Mesodermal cell (in vitro differentiated cells): Measurements from ENCODE around the gene PGS1.

Experiments
- H3K27ac ChIP-seq: 2 replicates; pipeline ENCODE4 v1.7.0; 2013; ENCODE audit warnings: mild to moderate bottlenecking, low read depth, low read length, moderate library complexity; ENCODE audit not compliant: severe bottlenecking
- H3K36me3 ChIP-seq: 2 replicates; pipeline ENCODE4 v1.7.1; 2013; ENCODE audit warnings: mild to moderate bottlenecking, low read length, moderate library complexity; ENCODE audit not compliant: control insufficient read depth, insufficient read depth
- H3K4me1 ChIP-seq: one replicate; pipeline ENCODE4 v1.7.1; 2013; ENCODE audit warnings: mild to moderate bottlenecking, low read length; ENCODE audit not compliant: insufficient read depth, control insufficient read depth, poor library complexity, severe bottlenecking
- H3K4me3 ChIP-seq: 2 replicates; pipeline ENCODE4 v1.7.0; 2013; ENCODE audit warnings: low read length, control low read depth, mild to moderate bottlenecking; ENCODE audit not compliant: insufficient read depth, poor library complexity, severe bottlenecking; ENCODE audit errors: extremely low read depth
- H3K9me3 ChIP-seq: 2 replicates; pipeline ENCODE4 v1.7.1; 2013; ENCODE audit warnings: mild to moderate bottlenecking, low read length, moderate library complexity; ENCODE audit not compliant: control insufficient read depth
- WGBS, 2 experiments: methylation state at CpG; one replicate each; pipeline ENCODE4 v1.1.5; 2013; ENCODE audit warnings: missing lambda C conversion rate in 2 of 2; ENCODE audit not compliant: insufficient coverage in 2 of 2; 5-methylcytosine and 5-hydroxymethylcytosine counted together

The PGS1 gene

GRCh38 chr17:78365561-78366108 lies 12.8 kb upstream of the PGS1 start:
- 9 to 12% methylated on average over 7 to 9 of the region's 16 CpGs for WGBS, 2 experiments
- Histone ChIP-seq H3K36me3 (no peaks in the 10 kb centered on the region), H3K4me3 (no peak overlapping the region), H3K27ac (peak overlapping the region; percentile 94), H3K4me1 (peaks cover 46% of the 10 kb centered on the region), H3K9me3 (no peaks in the 10 kb centered on the region)

GRCh38 chr17:78366109-78366848 lies 12.2 kb upstream of the PGS1 start:
- 62 to 74% methylated on average over 14 to 16 of the region's 18 CpGs for WGBS, 2 experiments
- Histone ChIP-seq H3K4me1 (peaks cover 43% of the 10 kb centered on the region), H3K9me3 (no peaks in the 10 kb centered on the region), H3K27ac (peak overlapping the region; percentile 94), H3K36me3 (no peaks in the 10 kb centered on the region), H3K4me3 (no peak overlapping the region)

- H3K27ac ChIP-seq, result no peak overlapping the region
- 82 to 93% methylated on average over 2 to 4 of the region's 5 CpGs for WGBS, 2 experiments
- H3K36me3 ChIP-seq, result no peaks in the 10 kb centered on the region
- H3K9me3 ChIP-seq, result no peaks in the 10 kb centered on the region
- H3K4me3 ChIP-seq, result no peak overlapping the region
- H3K4me1 ChIP-seq, result peaks cover 46% of the 10 kb centered on the region
Measured at GRCh38 chr17:78367193-78367592, 11.3 kb upstream of the PGS1 start.

- Histone ChIP-seq H3K4me3 (no peak overlapping the region), H3K27ac (no peak overlapping the region), H3K4me1 (peaks cover 57% of the 10 kb centered on the region), H3K9me3 (no peaks in the 10 kb centered on the region), H3K36me3 (no peaks in the 10 kb centered on the region)
- WGBS, 2 experiments, result 98 to 100% methylated on average over 4 of the region's 6 CpGs
Measured at GRCh38 chr17:78368348-78368747, 10.1 kb upstream of the PGS1 start.

- Histone ChIP-seq H3K36me3 (no peaks in the 10 kb centered on the region), H3K4me3 (no peak overlapping the region), H3K27ac (peak overlapping the region; percentile 82), H3K9me3 (no peaks in the 10 kb centered on the region), H3K4me1 (peaks cover 61% of the 10 kb centered on the region)
- WGBS, 2 experiments, result 93 to 95% methylated on average over 5 of the region's 8 CpGs
Measured at GRCh38 chr17:78368854-78369495, 9.5 kb upstream of the PGS1 start.

GRCh38 chr17:78369791-78370381 lies 8.6 kb upstream of the PGS1 start:
- Histone ChIP-seq H3K27ac (peak overlapping the region; percentile 82), H3K9me3 (no peaks in the 10 kb centered on the region), H3K4me3 (no peak overlapping the region), H3K4me1 (peaks cover 61% of the 10 kb centered on the region), H3K36me3 (no peaks in the 10 kb centered on the region)
- WGBS, 2 experiments, result 53 to 55% methylated on average over 11 to 13 of the region's 13 CpGs

- H3K9me3 ChIP-seq, result no peaks in the 10 kb centered on the region
- WGBS, 2 experiments, result 95 to 100% methylated on average over 5 of the region's 7 CpGs
- H3K4me3 ChIP-seq, result no peak overlapping the region
- H3K27ac ChIP-seq, result peak overlapping the region; percentile 82
- H3K36me3 ChIP-seq, result no peaks in the 10 kb centered on the region
- peaks cover 62% of the 10 kb centered on the region for H3K4me1 ChIP-seq
Measured at GRCh38 chr17:78371056-78371455, 7.4 kb upstream of the PGS1 start.

GRCh38 chr17:78372841-78373240 lies 5.6 kb upstream of the PGS1 start:
- H3K4me1 ChIP-seq, result peaks cover 49% of the 10 kb centered on the region
- H3K4me3 ChIP-seq, result no peak overlapping the region
- H3K27ac ChIP-seq, result peak overlapping the region; percentile 80
- no peaks in the 10 kb centered on the region for H3K9me3 ChIP-seq
- H3K36me3 ChIP-seq, result no peaks in the 10 kb centered on the region
- whole genome bisulfite sequencing, 2 experiments, result 73 to 89% methylated on average over 5 of the region's 5 CpGs

GRCh38 chr17:78374189-78374588 lies 4.3 kb upstream of the PGS1 start:
- Histone ChIP-seq H3K9me3 (no peaks in the 10 kb centered on the region), H3K27ac (peak overlapping the region; percentile 95), H3K4me3 (no peak overlapping the region), H3K4me1 (peaks cover 55% of the 10 kb centered on the region), H3K36me3 (no peaks in the 10 kb centered on the region)
- WGBS, 2 experiments, result 48 to 51% methylated on average over 4 to 5 of the region's 6 CpGs

- no peaks in the 10 kb centered on the region for H3K36me3 ChIP-seq
- no peak overlapping the region for H3K4me3 ChIP-seq
- peak overlapping the region; percentile 95 for H3K27ac ChIP-seq
- peaks cover 52% of the 10 kb centered on the region for H3K4me1 ChIP-seq
- H3K9me3 ChIP-seq, result no peaks in the 10 kb centered on the region
- WGBS, 2 experiments, result 7 to 37% methylated on average over 3 to 7 of the region's 14 CpGs
Measured at GRCh38 chr17:78374631-78375274, 3.7 kb upstream of the PGS1 start.
